GM21528 (cell line): ENCODE measurements around the gene VAT1L.
"Not testable (repeated sequence)": the region's sequence is repeated elsewhere in the genome, so short reads cannot be mapped to it uniquely, and the experiment has no call there.

Experiments
- ATAC-seq: cut with Tn5 transposase; IDR thresholded peaks from one replicate; pipeline ENCODE4 v1.9.1; 2021; ENCODE audit warnings: mild to moderate bottlenecking, moderate library complexity; ENCODE audit not compliant: unreplicated experiment, low FRiP score

VAT1L gene

GRCh38 chr16:77986011-77986740, 197.8 kb downstream of the VAT1L start:
- no peak for ATAC-seq

DNA sequence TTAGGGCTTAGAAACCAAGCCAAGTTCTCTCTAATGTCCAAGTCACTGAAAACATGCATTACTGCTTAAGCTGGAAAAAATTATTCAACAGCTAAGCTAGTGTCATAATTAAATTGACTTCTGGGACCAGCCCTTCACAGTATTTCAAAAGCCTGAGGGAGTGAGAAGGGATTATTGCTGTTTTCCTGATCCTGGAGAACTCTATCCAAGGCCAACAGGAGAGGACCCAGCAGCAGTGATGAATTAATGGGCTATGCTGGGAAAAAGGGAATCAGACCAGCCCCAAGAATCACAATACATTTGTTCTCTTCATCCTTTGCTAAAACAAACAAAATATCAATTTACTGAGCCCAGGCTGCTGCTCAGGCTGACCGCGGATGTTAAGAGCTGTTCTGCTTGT, 199.4 kb downstream of the VAT1L start:
- ATAC-seq: no peak

- ATAC-seq: no peak
Measured at GRCh38 chr16:77989846-77990245, 201.5 kb downstream of the VAT1L start.

DNA sequence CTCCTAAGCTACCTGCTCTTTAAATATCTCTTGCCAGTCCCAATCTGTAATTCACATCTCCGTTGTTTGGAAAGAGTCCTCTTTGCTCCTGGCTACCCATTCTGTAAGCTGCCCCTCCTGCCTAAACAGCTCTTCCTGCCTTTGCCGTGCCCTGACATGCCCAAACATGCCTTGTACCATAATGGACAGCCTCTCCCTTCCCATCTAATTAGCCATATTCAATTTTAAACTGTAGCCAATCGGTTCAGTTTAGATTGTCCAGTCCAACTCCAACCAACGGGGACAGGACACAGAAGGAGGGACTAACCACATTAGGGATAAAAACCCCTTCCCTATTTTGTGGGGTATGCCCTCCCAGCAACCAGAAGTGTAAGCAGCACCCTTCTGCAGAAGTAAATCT, 203.3 kb downstream of the VAT1L start:
- ATAC-seq: no peak

DNA sequence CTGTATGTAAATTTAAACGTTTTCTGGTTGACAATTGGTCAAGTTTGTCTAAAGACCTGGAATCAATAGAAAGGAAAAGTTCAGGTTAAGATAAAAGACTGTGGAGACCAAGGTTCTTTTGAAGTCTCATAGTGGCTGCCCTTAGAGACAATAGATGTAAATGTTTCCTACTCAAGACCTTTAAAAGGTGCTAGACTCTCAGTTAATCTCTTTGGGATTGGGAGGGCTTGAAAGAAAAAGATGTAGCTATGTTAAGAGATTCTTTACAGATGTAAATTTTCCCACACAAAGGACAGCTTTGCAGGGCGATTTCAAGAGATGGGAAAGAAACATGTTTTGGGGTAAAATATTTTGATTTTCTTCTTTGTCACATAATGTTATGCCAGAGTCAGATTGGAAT, 204.0 kb downstream of the VAT1L start:
- not testable (repeated sequence) for ATAC-seq

- ATAC-seq: no peak
Measured at GRCh38 chr16:77993111-77993985, 205.0 kb downstream of the VAT1L start.

DNA sequence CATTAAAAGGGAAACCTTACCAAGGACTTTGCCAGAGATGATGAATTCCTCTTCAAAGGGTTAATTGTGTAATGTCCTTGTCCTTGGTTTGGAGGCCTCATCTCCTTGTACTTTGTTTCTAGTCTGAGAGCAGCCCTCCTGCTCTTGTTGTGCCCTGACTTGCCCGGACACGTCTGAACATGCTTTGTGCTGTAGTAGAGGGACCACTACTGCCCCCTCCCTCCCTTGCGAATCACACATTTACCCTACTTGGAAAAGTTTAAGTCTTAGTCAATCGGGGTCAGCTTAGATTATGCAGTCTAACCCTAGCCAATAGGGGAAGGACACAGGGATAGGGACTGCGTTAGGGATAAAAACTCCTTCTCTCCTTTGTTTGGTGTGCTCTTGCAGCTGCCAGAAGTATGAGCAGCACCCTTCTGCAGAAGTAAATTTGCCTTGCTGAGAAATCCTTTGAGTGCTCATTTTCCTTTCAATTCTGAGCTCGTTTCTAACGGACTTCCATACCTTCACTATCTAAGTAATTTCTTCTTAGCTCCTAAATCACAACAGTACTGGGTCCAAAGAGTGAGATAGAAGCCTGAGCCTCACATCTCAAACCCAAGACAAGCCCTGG, 207.6 kb downstream of the VAT1L start:
- ATAC-seq: no peak

GRCh38 chr16:77998350-77999023, 210.1 kb downstream of the VAT1L start:
- ATAC-seq: no peak

- ATAC-seq: no peak
Measured at GRCh38 chr16:78001451-78002025, 213.2 kb downstream of the VAT1L start.

- ATAC-seq: peak; percentile 99
Measured at GRCh38 chr16:78002915-78003538, 214.7 kb downstream of the VAT1L start.

DNA sequence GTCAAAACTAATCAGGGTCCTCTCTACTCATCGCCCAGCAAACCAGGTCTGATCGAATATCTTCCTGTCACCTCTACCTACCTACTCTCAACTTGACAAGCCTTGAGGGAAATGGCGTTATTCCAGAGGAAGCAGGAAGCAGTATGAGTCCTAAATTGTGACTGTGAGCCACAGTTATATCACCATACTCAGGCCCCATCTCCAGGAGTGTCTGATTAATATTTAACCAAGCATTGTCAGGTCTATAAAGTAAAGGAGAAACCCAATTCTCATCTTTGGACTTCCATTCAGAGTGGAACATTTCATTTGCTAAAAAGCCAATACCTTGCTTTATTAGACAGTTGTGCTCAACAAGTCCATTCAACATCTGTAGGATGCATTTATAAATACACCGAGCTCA, 216.2 kb downstream of the VAT1L start:
- no peak for ATAC-seq

DNA sequence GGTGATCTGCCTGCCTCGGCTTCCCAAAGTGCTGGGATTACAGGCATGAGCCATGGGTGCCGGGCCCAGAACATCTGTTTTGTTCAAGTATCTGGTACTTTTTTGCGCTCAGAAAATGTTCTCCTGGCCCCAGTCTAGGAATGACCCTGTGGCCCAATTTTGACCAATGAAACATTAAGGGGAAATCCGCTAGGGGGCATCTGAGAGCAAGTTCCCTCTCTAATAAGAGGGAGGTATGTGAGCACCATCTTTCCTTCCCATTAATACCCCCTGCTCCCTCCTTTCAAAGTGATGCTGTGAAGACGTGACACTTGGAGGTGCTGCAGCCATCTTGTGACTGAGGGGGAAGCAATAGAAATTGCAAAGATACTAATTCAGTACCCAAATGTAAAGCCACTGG, 217.5 kb downstream of the VAT1L start:
- ATAC-seq: no peak

DNA sequence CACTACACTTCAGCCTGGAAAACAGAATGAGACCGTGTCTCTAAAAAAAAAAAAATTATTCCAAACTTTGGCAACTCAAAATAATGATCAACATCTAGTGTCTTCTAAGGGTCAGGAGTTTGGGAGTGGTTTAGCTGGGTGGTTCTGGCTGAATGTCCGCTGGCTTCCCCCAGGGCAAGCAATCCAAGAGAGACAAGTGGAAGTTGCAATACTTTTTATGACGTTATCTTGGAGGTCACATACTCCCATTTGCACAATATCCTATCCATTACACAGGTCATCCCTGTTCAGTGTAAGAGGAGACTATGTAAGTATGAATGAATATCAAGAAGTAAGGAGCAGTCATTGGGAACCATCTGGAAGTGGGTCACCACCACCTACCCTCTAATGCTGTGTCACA, 218.8 kb downstream of the VAT1L start:
- no peak for ATAC-seq

DNA sequence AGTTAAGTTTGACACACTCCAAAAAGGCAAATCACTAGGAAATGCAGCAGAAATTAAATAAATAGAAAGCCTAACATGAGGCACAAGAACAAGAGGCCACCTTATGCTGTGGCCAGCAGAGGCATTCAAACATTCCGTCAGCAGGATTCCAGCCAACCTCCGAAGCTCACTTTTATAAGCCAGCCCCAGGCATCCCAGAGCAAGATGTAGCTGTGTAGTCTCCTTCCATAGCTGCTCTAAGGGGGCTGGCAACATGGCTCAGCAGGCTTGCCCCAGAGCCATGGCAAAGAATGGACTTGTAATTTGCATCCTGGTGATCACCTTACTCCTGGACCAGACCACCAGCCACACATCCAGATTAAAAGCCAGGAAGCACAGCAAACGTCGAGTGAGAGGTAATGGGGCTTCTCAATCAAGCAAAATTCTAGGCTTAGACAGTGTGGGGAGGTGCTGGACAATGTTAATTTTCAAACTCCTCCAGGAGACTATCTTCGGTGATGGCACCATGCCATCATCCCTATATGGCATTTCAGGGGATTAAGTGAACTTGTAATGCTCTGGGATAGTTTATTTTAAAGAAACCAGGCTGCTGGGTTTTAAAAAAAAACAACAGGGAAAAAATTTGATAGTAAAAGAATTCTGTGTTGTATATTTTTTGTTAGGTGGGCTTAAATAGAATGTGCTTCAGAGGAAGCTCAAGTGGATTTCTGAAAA, 234.1 kb downstream of the VAT1L start, which contains the start of gene CLEC3A:
CLEC3A (plus strand) TSS at position 202 of the 714 bp plus-strand sequence; CDS start at position 281, 79 bp downstream.
- ATAC-seq: no peak

- ATAC-seq: no peak
Measured at GRCh38 chr16:78024159-78024558, 235.8 kb downstream of the VAT1L start.

DNA sequence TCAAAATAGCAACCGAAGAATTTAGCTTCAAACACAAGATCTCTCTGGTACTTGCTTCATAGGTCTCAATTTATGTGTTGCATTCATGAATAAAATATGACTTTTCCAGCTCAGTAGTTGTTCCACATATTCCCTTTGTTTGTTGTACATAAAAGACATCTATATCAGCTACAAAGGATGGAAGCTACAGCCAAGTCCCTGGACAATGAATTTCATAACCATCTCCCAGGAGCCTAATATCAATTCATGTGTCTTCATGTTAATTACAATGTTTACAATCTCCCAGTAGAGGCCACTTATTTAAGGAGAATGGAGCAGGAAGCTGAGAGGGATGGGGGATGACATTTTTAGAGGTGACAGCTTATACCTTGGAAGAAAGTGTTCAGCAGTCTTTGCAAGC, 237.3 kb downstream of the VAT1L start:
- no peak for ATAC-seq

DNA sequence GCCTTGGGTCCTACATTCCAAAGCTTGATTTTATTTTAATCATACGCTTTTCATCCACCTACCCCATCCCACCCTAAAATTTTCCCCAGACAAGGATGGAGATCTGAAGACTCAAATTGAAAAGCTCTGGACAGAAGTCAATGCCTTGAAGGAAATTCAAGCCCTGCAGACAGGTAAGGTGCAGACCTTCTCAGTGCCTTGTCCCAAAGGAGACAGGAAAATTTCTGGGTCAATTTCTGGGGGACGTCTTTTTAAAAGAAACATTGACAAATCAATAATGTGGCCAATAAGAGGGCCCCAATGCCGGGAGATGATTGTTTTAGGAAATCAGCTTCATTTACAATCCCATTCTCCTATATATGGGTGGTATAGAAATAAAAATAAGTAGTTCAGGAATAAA, 239.7 kb downstream of the VAT1L start:
- ATAC-seq: no peak
